DND-41 (cell line): Measurements from ENCODE around the gene CPT1A.

Experiments
- ATAC-seq: fragments of 200-7000 bp; cut with Tn5 transposase; 3 replicates; pipeline ENCODE4 v1.9.1; 2021; ENCODE audit warnings: low read depth; ENCODE audit not compliant: insufficient read depth
- DNase-seq: peaks from one replicate; pipeline ENCODE4 v3.0.0-alpha.2; 2020
- H2AFZ ChIP-seq: 2 replicates; pipeline ENCODE4 v1.6.0; 2012; ENCODE audit warnings: low read depth, low read length
- H3K27ac ChIP-seq: 2 replicates; pipeline ENCODE4 v1.5.1; 2012; ENCODE audit warnings: low read length, inconsistent platforms
- H3K27me3 ChIP-seq: fragments of 200-600 bp; sonication (generic); 2 replicates; pipeline ENCODE4 v1.6.0; 2012; ENCODE audit warnings: low read length, mild to moderate bottlenecking, inconsistent platforms; ENCODE audit not compliant: insufficient read depth, poor library complexity
- H3K36me3 ChIP-seq: 2 replicates; pipeline ENCODE4 v1.5.1; 2012; ENCODE audit warnings: low read length, inconsistent platforms; ENCODE audit not compliant: insufficient read depth
- H3K4me1 ChIP-seq: 2 replicates; pipeline ENCODE4 v1.5.1; 2012; ENCODE audit warnings: mild to moderate bottlenecking, low read length; ENCODE audit not compliant: insufficient read depth
- H3K4me2 ChIP-seq: 2 replicates; pipeline ENCODE4 v1.6.0; 2012; ENCODE audit warnings: mild to moderate bottlenecking, moderate library complexity, low read length, inconsistent platforms; ENCODE audit not compliant: insufficient read depth
- H3K4me3 ChIP-seq, 2 experiments: fragments of 200-600 bp in 1 of 2; shearing (Covaris generic) in 1 of 2; 2 replicates each; pipeline ENCODE4 v1.5.1; 2012 to 2016; ENCODE audit warnings: inconsistent platforms in 2 of 2, low read length in 2 of 2, mild to moderate bottlenecking in 2 of 2, low read depth in 1 of 2, moderate library complexity in 1 of 2
- H3K79me2 ChIP-seq: 2 replicates; pipeline ENCODE4 v1.6.0; 2012; ENCODE audit warnings: low read length, inconsistent platforms; ENCODE audit not compliant: insufficient read depth
- H3K9ac ChIP-seq: 2 replicates; pipeline ENCODE4 v1.6.0; 2012; ENCODE audit warnings: low read depth, mild to moderate bottlenecking, inconsistent platforms, low read length, moderate library complexity
- H3K9me3 ChIP-seq: 2 replicates; pipeline ENCODE4 v1.5.1; 2012; ENCODE audit warnings: low read length, moderate library complexity, mild to moderate bottlenecking, inconsistent platforms; ENCODE audit not compliant: insufficient read depth, severe bottlenecking
- H4K20me1 ChIP-seq: 2 replicates; pipeline ENCODE4 v1.6.0; 2012; ENCODE audit warnings: low read length; ENCODE audit not compliant: insufficient read depth
- EZH2 ChIP-seq: IDR thresholded peaks from 3 replicates; pipeline ENCODE4 v1.6.1; 2012; ENCODE audit warnings: borderline replicate concordance, low read depth, mild to moderate bottlenecking, moderate library complexity, low read length, inconsistent platforms; ENCODE audit not compliant: severe bottlenecking
- TF ChIP-seq, protein P1 (sequence below): IDR thresholded peaks from 2 replicates; pipeline ENCODE4 v1.5.1; 2012; ENCODE audit warnings: borderline replicate concordance, low read length, moderate library complexity, mild to moderate bottlenecking; ENCODE audit not compliant: poor library complexity, severe bottlenecking; ENCODE audit errors: extremely low read depth

CPT1A gene

DNA sequence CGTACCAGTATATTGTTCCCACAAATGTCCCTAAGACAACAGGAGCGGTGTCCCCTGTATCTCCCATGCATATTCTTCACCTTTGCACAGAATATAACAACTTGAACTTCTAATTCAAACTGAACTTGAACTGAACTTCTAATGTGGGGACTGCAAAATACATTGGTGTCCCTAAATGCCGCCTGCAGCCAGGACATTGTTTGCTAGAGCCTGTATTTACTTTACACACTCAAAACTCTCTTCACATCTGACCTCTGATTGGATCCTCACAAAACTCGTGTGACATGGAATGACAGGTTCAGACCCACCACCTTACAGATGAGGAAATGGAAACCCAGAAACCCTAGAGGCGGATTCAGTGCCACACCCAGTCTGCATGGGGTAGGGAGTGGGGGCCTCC lies 6.4 kb downstream of the CPT1A start:
- peaks cover 28% of the 10 kb centered on the region for H3K36me3 ChIP-seq
- peaks cover 29% of the 10 kb centered on the region for H4K20me1 ChIP-seq
- ATAC-seq (no peak), DNase-seq (no peak)
- H3K9ac ChIP-seq: no peak overlapping the region
- peaks cover 84% of the 10 kb centered on the region for H3K79me2 ChIP-seq
- H3K27ac ChIP-seq: no peak overlapping the region
- no peak overlapping the region for H2AFZ ChIP-seq
- TF ChIP-seq, protein P1, sequence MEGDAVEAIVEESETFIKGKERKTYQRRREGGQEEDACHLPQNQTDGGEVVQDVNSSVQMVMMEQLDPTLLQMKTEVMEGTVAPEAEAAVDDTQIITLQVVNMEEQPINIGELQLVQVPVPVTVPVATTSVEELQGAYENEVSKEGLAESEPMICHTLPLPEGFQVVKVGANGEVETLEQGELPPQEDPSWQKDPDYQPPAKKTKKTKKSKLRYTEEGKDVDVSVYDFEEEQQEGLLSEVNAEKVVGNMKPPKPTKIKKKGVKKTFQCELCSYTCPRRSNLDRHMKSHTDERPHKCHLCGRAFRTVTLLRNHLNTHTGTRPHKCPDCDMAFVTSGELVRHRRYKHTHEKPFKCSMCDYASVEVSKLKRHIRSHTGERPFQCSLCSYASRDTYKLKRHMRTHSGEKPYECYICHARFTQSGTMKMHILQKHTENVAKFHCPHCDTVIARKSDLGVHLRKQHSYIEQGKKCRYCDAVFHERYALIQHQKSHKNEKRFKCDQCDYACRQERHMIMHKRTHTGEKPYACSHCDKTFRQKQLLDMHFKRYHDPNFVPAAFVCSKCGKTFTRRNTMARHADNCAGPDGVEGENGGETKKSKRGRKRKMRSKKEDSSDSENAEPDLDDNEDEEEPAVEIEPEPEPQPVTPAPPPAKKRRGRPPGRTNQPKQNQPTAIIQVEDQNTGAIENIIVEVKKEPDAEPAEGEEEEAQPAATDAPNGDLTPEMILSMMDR: no peak
- no peak for TF ChIP-seq EZH2
- no peaks in the 10 kb centered on the region for H3K9me3 ChIP-seq
- no peaks in the 10 kb centered on the region for H3K27me3 ChIP-seq
- no peak overlapping the region for H3K4me2 ChIP-seq
- no peak overlapping the region for H3K4me3 ChIP-seq
- H3K4me1 ChIP-seq: peaks cover 28% of the 10 kb centered on the region

DNA sequence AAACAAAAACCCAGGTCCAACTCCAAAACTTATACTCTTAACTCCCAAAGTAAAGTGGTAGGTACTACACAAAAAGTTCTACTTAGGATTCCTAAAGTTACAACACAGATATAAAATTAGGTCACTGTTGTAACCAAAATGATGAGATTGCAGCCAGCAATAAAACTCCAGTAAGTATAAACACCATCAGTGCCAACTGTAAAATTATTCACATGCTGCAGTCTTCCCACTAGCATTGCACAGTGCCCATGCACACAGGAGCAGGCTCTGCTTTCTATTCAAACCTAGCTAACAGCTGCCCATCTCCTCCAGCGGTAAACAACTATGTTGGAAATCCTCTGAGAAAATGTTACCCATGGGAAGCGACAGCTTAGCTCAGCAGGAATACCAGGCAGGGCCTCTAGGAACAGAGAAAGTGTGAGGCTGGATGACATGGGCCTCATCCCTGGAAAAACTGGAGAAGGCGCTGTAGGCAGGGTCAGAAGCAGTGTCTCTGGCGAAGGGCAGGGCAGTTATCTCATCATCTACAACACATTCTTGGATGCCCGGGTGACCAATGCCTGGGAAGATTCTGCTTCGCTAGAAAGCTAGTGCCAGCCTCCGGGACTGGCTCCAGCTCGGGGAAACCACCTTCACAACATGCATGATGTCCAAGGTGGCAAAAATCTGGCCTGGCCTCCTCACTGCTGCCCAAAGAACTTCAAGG lies 9.1 kb downstream of the CPT1A start:
- Histone ChIP-seq H3K4me3 (no peak overlapping the region), H3K27me3 (no peaks in the 10 kb centered on the region), H3K9me3 (no peaks in the 10 kb centered on the region), H3K79me2 (peaks cover 97% of the 10 kb centered on the region), H3K27ac (no peak overlapping the region; the same call in 1 of the 2 replicates), H3K4me2 (no peak overlapping the region), H4K20me1 (peaks cover 47% of the 10 kb centered on the region), H2AFZ (no peak overlapping the region), H3K4me1 (peaks cover 4% of the 10 kb centered on the region), H3K36me3 (peaks cover 31% of the 10 kb centered on the region), H3K9ac (no peak overlapping the region)
- ATAC-seq (no peak), DNase-seq (no peak)
- TF ChIP-seq EZH2: no peak
- TF ChIP-seq, protein P1: no peak

DNA sequence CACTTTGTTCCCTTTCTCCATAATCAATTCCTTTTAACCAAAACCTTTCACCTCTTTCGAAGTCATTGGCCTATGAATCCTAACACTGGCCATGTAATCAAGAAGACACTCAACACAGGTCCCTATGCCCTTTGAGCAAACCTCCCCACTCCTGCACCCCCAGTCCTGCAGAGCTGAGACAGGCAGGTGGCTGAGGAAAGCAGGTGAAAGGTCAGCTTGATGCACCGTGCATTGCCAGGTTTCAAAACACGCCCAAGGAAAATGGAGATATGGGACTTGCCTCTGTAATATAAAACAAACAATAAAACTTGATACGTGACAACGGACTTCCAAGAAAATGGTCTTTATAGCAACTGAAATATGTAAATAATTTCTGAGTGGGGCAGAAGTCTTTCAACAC lies 10.6 kb downstream of the CPT1A start:
- H3K4me1 ChIP-seq: no peaks in the 10 kb centered on the region
- no peak overlapping the region for H3K9ac ChIP-seq
- H3K27ac ChIP-seq: no peak overlapping the region
- peaks cover 21% of the 10 kb centered on the region for H3K36me3 ChIP-seq
- H3K4me2 ChIP-seq: no peak overlapping the region
- no peaks in the 10 kb centered on the region for H3K9me3 ChIP-seq
- DNase-seq (no peak), ATAC-seq (no peak)
- peaks cover 94% of the 10 kb centered on the region for H3K79me2 ChIP-seq
- H3K27me3 ChIP-seq: no peaks in the 10 kb centered on the region
- H2AFZ ChIP-seq: no peak overlapping the region
- H3K4me3 ChIP-seq: no peak overlapping the region
- no peak for TF ChIP-seq EZH2
- TF ChIP-seq, protein P1: no peak
- H4K20me1 ChIP-seq: peaks cover 49% of the 10 kb centered on the region
